T1000 (cell line): ENCODE data around the gene CCND3.
A peak's percentile ranks its signal among the peaks of the same experiment; 100 is the strongest.

Experiments
- DNase-seq: peaks from one replicate; lab custom pipeline; 2025; ENCODE audit warnings: mixed read lengths; lab: John Stamatoyannopoulos, UW

Gene CCND3

DNA sequence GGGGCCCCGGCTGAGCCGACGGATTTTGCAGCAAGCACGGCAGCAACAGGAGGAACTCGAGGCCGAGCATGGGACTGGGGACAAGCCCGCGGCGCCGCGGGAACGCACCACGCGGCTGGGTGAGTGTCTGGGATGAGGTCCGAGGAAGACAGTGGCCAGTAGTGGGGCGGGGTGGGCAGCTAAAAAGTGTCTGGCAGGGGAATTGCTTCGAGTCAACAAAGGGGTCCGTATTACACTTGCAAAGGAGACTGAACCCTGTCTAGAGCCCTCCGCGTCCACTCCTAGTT is 20.0 kb downstream of the CCND3 start:
- no peak for DNase-seq

DNA sequence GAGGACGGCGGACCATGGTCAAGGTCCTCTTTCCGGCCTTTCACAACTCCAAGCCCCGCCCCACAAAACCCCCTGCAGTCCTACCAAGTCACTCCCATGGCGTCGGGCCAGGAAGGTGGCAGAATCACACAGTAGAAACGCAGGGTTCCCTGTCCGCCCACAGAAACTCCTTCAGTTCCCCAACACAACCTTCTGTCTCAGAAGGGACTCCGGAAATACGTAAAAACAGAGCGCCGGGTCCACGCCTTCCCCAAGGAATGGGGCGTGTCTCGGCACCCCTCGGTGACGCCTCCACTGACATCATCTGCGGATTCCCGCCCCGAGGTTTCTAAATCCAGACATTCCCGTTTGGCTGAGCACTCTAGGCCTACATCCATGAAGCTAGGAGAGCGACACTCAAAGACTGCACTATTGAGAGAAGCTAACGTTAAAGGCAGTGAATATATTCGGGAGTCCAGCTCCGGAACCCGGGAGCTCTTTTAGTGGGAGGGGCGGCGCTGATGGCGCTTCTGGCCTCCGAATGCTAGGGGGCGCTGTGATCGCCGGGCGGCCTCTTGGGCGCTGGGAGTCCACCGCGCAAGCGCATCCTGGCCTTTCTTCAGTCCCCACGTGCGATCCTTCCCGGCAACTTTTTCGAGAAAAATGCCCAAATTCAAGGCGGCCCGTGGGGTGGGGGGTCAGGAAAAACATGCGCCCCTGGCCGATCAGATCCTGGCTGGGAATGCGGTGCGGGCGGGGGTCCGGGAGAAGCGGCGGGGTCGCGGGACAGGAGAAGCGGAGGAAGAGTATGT is 20.5 kb downstream of the CCND3 start, which contains the start of the genes BYSL and MED20:
Gene BYSL, plus strand, starts transcription at position 579 of the 791 bp plus-strand sequence. Its CDS starts 64 bp downstream, at position 643.
Gene MED20, minus strand, starts transcription at position 219 of the 791 bp plus-strand sequence. Its CDS starts 121 bp downstream, at position 98.
- DNase-seq: peak; percentile 93

DNA sequence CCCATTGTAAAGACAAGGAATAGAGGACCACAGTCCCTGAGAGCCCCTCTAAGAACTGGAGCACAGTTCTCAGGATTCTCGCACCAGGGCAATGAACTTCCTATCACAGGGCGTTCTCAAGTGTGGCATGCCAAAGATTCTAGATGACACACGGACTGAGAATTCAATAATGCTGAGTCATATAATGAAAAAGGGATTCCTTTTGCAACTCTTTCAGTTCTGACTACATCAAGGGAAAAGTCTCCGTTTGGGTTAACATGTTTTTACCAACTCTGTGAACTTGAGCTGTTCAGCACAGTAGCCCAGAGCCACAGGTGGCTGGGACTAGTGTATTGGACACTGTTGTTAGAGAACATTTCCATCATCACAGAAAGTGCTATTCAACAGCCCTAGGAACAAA is 24.1 kb downstream of the CCND3 start:
- DNase-seq: no peak

DNA sequence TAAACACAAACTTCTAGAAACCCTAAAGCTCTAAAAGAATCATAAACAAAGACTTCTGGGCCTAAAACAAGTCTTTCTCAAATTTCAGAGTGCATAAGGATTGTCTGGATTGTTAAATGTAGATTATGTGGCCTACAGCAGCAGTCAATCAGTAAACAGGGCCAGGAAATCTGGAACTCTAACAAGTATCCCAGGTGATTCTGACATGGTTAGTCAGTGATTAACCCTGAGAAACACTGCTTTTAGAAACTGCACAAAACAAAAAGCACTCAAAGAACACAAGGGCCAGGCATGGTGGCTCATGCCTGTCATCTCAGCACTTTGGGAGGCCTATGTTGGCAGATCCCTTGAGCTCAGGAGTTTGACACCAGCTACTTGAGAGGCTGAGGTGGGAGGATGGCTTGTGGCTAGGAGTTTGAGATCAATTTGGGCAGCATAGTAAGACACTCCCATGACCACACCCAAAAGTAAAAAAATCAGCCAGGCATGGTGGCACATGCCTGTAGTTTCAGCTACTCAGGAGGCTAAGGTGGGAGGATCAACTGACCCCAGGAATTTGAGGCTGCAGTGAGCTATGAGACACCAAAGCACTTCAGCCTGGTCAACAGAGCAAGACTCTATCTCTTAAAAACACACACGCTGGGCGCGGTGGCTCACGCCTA is 26.6 kb downstream of the CCND3 start:
- DNase-seq: no peak

DNA sequence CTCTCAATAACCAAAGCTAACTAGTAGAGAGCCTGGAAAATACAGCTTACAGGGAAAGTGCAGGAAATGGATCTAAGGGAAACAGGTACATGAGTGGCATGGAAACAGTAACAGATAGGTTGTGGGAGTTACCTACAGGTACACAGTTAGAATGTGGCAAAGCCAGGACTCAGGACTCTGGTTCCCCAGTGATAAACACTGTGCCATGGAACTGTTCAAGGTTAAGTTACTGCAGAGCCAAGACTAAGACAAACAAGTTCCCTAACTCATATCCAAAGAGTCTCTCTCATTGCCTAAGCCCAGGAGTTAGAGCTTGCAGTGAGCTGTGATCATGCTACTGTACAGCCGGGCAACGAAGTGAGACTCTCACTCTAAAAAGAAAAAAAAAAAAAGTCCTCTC is 27.3 kb downstream of the CCND3 start:
- DNase-seq: no peak

DNA sequence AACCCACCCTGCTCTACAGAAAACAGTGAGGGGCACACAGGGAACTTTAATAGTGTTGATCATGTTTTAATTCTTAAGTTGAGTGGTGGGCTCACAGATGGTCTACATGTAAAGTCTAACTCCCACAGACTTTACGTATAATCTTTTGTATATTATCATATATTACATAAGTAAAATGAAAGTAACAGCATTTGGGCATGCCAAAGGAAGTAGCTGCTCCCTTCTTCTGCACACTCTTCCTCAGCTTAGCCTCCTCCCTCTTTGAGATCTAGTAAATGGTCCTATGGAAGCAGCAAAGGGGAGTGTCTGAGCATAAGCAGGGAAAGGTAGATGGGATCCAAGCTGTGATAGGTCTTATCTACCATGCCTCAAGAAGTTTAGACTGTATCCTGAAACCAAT is 31.9 kb downstream of the CCND3 start:
- DNase-seq: no peak

DNA sequence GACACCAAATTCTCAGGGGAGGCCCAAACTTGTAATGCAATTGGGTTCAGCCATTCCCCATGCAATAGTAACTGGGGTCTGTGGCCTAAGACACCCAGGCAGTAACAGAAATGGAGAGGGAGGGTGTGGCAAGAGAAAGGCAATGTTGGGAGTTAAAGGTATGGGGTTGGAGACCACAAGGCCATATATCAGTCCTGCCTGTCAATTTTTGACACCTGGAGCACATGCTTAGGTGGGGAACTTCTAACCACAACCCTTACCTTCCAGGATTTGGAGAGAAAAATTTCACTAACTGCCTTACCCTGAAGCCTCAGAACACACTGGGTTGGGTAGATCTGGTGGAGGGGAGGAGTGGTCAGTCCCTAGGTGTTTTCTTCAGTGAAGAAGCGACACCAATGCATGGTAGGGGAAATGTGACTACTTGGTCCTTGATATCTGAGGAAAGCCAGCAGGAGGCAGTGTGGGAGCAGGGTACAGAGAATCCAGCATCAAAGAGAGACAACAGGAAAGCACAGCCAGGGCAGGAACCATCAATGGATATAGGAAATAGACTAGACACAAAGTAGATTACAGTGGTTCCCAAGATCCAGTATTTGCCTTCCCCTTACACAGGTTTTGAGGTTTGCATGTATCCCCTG is 39.6 kb downstream of the CCND3 start:
- DNase-seq: no peak

DNA sequence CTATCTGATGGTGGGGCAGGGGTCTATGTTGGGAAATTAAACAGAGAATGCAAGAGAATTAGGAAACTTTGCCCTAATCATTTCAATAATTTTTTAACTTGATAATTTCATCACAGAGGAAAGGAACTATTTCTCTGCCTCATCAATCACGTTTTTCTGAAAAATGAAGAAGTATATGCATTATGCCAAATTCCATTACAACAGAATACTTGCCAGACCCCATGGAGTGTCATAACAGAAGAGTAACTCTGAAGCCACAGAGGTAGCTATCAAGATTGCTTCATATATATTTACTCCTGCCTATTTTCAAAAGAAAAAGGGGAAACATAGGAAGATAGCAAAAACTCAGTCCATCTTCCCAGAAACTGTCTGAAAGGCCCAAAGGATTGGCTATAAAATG is 40.7 kb downstream of the CCND3 start:
- DNase-seq: no peak

DNA sequence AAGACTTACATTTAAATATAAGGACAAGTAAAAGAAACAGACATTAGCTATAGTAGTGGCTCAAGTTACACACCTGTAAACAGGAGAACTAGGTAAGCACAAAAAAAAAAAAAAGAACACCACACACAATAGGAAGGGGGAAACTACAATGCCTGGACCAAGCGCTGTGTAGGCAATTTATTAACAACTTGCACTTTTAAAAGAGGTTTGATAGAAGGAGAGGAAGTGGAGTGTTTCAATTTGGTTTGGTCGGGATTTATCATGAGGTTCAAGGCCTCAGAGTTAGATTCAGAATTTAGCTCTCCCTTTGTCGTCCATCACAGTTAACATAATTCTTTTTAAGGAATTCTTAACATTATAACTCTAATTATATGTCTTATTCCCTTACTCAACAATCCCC is 45.3 kb downstream of the CCND3 start:
- no peak for DNase-seq

DNA sequence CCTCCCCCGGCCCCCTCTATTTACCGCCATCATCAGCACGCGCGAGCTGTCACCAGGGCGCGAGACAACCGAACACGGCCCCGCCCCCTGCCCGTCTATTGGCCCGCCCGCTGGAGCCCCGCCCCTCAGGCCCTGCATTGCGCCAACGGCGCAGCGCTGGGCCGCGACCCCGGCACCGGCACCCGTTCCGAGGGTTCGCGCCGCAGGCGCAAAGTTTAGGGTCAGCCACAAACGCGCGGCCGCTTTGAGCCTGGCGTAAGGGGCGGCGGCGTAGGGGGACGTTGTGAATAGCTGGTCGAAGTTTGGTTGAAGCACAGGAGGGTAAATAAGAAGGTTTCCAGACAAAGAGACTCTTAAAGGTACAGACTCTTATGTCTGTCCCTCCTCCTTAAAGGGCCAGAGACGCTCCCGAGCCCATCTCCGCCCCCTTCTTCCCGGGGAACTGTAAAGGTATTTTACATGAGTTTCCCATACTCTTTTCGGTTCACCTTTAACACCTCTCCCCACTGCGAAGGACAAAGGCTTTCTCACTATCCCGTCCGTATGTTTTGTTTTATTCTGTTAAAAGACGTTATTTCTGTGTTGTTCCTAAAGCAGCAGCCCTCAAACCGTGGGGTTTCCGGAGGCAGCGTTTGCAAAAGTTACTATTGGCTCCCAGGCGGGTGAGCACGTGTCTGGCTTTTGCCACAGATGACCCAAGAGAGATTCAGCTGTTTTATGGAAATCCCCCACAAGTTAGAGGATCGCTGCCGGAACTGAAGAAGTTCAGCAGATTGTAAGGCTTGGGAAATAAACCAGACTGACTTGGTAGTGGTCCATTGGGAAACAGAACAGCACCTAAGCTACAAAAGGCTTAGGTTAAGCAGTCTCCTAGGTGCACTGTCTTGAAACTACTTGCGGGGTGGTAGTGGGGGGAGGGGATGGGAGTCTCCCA is 46.0 kb downstream of the CCND3 start, which contains the start of gene USP49:
Gene USP49, minus strand, starts transcription at position 76 of the 934 bp plus-strand sequence. CDS start 88,392 bp downstream, outside the sequence.
- DNase-seq: peak; percentile 73

DNA sequence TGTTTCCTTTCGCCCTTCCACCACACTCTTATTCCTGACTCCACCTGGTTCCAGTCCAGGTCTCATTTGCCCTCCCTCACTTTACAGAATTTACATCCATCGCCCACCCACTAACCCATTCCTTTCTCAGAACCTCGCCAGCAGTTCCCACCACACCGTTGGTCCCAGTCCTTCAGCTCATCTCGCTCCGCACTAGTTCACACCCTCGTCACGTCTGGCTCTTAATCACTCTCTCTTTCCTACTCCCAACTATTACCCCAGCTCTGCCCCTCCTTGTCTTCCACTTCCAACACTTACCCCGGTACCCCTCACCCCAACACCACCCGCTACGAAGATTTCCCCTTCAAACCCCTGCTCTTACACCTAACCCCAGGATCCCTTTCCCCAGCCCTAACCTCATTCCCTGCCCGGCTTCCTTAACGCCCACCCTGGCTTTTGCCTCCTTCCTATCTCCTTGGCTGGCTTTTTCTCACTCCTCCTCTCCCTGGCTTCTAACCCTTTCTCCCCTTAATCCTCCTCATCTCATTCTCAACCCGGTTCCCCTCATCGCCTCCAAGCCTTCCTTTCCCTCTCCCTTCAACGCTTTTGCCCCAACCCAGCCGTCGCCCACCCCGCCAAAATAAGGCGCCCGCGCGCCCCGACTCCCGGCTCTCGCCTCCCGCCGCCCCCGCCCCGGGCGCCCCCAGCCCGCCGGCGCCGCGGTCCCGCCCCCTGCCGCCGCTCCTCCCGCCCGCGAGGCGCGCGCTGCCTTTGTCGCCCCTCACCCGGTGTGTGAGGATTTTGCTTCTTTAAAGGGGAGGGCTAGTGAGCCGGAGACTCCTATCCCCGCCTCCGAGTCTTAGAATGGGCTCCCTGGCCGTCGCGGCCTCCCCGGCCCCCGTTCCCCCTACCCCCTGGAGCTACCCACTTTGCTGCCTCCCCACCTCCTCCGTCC is 47.0 kb downstream of the CCND3 start:
- no peak for DNase-seq

DNA sequence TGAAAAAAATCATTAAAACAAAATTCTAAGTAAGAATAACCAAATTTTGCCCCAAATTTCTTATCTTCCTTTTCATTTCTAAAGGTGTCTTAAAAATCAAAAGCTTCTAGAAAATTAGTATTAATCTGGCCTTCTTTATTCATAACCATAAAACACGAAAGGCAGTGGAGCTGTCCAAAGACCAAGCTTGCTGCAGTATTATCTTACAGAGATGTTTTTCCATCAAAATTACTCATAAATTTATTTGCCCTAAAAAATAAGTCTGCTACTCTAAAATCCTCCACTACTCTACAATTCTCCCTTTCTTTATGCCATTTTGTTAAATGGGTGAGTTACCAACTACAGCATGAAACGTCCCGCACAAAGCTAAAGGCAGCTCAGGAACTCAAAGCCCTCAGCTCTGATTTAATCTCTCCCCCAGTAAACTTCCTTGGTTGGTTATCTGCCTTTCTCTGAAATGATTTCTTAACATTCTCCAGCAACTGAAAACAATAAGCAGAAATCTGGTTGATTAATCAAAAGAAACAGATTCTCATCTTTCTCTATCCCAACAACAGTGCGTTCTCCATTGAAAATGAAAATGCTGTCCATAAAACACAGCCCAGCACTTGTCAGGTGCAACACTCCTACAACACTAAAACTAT is 48.6 kb downstream of the CCND3 start:
- no peak for DNase-seq

DNA sequence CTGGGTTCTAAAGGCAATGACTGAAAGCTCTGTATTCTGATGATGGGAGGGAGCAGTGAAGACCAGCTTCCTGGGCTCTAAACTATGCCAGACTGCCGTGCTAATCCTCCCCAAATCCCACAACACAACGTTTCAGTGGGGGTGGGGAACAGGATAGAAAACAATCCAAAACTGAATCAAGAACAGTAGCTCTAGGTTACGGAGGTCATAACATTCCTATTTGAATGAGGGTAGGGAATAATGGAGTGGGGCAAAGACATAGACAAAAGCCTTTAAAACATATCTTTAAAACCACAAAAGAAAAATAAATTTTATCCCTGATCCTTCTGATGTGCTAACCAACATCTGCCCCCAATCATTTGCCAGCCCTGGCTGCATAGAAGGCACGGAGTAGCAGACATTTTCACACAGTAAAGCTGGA is 54.3 kb downstream of the CCND3 start:
- no peak for DNase-seq

DNA sequence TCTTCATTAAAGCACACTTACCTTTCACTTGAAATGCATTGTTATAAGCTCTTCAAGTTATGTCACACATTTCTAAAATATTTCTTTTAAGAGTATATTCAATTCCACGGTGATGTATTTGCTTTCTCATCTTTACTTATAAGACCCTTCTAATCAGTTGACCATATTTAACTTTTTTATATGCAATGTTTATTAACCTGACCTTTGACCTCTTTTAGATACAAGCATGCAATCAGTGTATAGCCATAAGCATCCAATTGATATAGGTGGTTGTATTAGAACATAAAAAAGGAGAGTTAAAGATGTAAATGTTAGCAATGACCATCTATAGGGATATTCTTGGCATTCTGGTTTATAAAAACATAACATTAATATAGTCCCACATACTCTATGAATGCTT is 55.7 kb downstream of the CCND3 start:
- no peak for DNase-seq

DNA sequence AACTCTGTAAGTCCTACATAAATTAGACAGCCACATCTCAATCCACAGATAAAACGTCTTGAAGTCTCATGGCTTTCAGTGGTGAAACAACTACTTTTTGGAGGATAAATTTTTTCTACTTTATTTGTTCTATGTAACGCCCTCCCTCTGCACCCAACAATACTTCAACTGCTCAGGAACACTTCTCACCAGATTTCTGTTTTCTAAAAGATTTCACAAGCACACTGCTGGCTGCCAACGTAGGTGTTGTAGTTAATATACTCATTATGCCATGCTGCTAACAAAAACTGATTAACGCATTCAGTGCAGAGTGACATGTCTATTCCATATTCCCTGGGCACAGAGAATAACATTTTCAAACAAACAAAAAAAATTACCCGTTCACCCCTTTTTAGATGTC is 56.7 kb downstream of the CCND3 start:
- no peak for DNase-seq
